Measurements from ENCODE around the gene DEAF1.
A peak's percentile ranks its signal among the peaks of the same experiment; 100 is the strongest.
"Not testable (repeated sequence)": the region's sequence is repeated elsewhere in the genome, so short reads cannot be mapped to it uniquely, and the experiment has no call there.

DEAF1 gene

GRCh38 chr11:699753-700152 is 4.7 kb upstream of the DEAF1 start:
- no peak for DNase-seq (ENCODE audit: low read depth)

GRCh38 chr11:699116-699508 is 4.1 kb upstream of the DEAF1 start:
- no peak for DNase-seq (ENCODE audit: low read depth)

- no peak for DNase-seq (ENCODE audit: low read depth)
Measured at GRCh38 chr11:698493-699115, 3.6 kb upstream of the DEAF1 start.

- no peak for DNase-seq (ENCODE audit: low read depth)
Measured at GRCh38 chr11:697811-698311, 2.8 kb upstream of the DEAF1 start.

GRCh38 chr11:696955-697491 is 2.0 kb upstream of the DEAF1 start:
- no peak for DNase-seq (ENCODE audit: low read depth)

GRCh38 chr11:695538-696248 is 671 bp upstream of the DEAF1 start, which contains the start of gene TMEM80:
Gene TMEM80 (plus strand): TSS chr11:695816. CDS start chr11:695828, 12 bp downstream.
- DNase-seq (ENCODE audit: low read depth) = peak; percentile 89

- no peak for DNase-seq (ENCODE audit: low read depth)
Measured at GRCh38 chr11:695288-695537, 191 bp upstream of the DEAF1 start.

GRCh38 chr11:693887-694562 is 997 bp downstream of the DEAF1 start:
- no peak for DNase-seq (ENCODE audit: low read depth)

- no peak for DNase-seq (ENCODE audit: low read depth)
Measured at GRCh38 chr11:693415-693831, 1.6 kb downstream of the DEAF1 start.

GRCh38 chr11:692824-693414 is 2.1 kb downstream of the DEAF1 start:
- DNase-seq (ENCODE audit: low read depth) = no peak

- DNase-seq (ENCODE audit: low read depth) = no peak
Measured at GRCh38 chr11:691710-692590, 3.1 kb downstream of the DEAF1 start.

- no peak for DNase-seq (ENCODE audit: low read depth)
Measured at GRCh38 chr11:690738-691633, 4.0 kb downstream of the DEAF1 start.

- DNase-seq (ENCODE audit: low read depth) = not testable (repeated sequence)
Measured at GRCh38 chr11:690244-690643, 4.8 kb downstream of the DEAF1 start.

- no peak for DNase-seq (ENCODE audit: low read depth)
Measured at GRCh38 chr11:689625-690024, 5.4 kb downstream of the DEAF1 start.

GRCh38 chr11:688681-689080 is 6.3 kb downstream of the DEAF1 start:
- DNase-seq (ENCODE audit: low read depth) = no peak

GRCh38 chr11:687751-688150 is 7.3 kb downstream of the DEAF1 start:
- DNase-seq (ENCODE audit: low read depth) = no peak

- no peak for DNase-seq (ENCODE audit: low read depth)
Measured at GRCh38 chr11:686451-687243, 8.4 kb downstream of the DEAF1 start.

GRCh38 chr11:680970-681369 is 14.1 kb downstream of the DEAF1 start:
- no peak for DNase-seq (ENCODE audit: low read depth)

- DNase-seq (ENCODE audit: low read depth) = no peak
Measured at GRCh38 chr11:680476-680875, 14.5 kb downstream of the DEAF1 start.
